Measurements from ENCODE around the gene SYNRG.

SYNRG gene

GRCh38 chr17:37598145-37598544, 11.1 kb downstream of the SYNRG start:
- DNase-seq (ENCODE audit: low spot score), result no peak

- no peak for DNase-seq (ENCODE audit: low spot score)
These were observed 16.9 kb downstream of the SYNRG start for GRCh38 chr17:37592291-37592690.

GRCh38 chr17:37585066-37585465, 24.2 kb downstream of the SYNRG start:
- DNase-seq (ENCODE audit: low spot score), result no peak

- DNase-seq (ENCODE audit: low spot score), result no peak
These were observed 32.9 kb downstream of the SYNRG start for GRCh38 chr17:37576281-37576680.

GRCh38 chr17:37574427-37574826, 34.8 kb downstream of the SYNRG start:
- no peak for DNase-seq (ENCODE audit: low spot score)

GRCh38 chr17:37571674-37572073, 37.5 kb downstream of the SYNRG start:
- DNase-seq (ENCODE audit: low spot score), result no peak

- DNase-seq (ENCODE audit: low spot score), result peak; percentile 60
These were observed 38.6 kb downstream of the SYNRG start for GRCh38 chr17:37570527-37571093.

- DNase-seq (ENCODE audit: low spot score), result no peak
These were observed 40.7 kb downstream of the SYNRG start for GRCh38 chr17:37568350-37569053.

GRCh38 chr17:37567538-37567937, 41.7 kb downstream of the SYNRG start:
- no peak for DNase-seq (ENCODE audit: low spot score)

- DNase-seq (ENCODE audit: low spot score), result no peak
These were observed 42.1 kb downstream of the SYNRG start for GRCh38 chr17:37567137-37567536.

GRCh38 chr17:37564252-37564651, 45.0 kb downstream of the SYNRG start:
- no peak for DNase-seq (ENCODE audit: low spot score)

GRCh38 chr17:37562016-37562745, 47.0 kb downstream of the SYNRG start:
- DNase-seq (ENCODE audit: low spot score), result no peak

- no peak for DNase-seq (ENCODE audit: low spot score)
These were observed 50.9 kb downstream of the SYNRG start for GRCh38 chr17:37558299-37558698.

- no peak for DNase-seq (ENCODE audit: low spot score)
These were observed 51.7 kb downstream of the SYNRG start for GRCh38 chr17:37557482-37557881.

- DNase-seq (ENCODE audit: low spot score), result no peak
These were observed 53.8 kb downstream of the SYNRG start for GRCh38 chr17:37555386-37555785.

GRCh38 chr17:37553401-37553966, 55.7 kb downstream of the SYNRG start:
- DNase-seq (ENCODE audit: low spot score), result no peak

GRCh38 chr17:37551788-37552187, 57.4 kb downstream of the SYNRG start:
- no peak for DNase-seq (ENCODE audit: low spot score)

GRCh38 chr17:37547986-37548385, 61.2 kb downstream of the SYNRG start:
- DNase-seq (ENCODE audit: low spot score), result no peak

- DNase-seq (ENCODE audit: low spot score), result no peak
These were observed 62.9 kb downstream of the SYNRG start for GRCh38 chr17:37546302-37546701.

- no peak for DNase-seq (ENCODE audit: low spot score)
These were observed 63.7 kb downstream of the SYNRG start for GRCh38 chr17:37545486-37545885.

- DNase-seq (ENCODE audit: low spot score), result no peak
These were observed 65.6 kb downstream of the SYNRG start for GRCh38 chr17:37543637-37544052.

GRCh38 chr17:37541880-37542660, 67.1 kb downstream of the SYNRG start:
- no peak for DNase-seq (ENCODE audit: low spot score)
